ENCODE measurements around the gene COL6A3. TPM values are rescaled to one million over a fixed set of nuclear protein-coding genes. Genes with fewer than 3 reads are reported as not detected.
"Not testable (repeated sequence)": the region's sequence is repeated elsewhere in the genome, so short reads cannot be mapped to it uniquely, and the experiment has no call there.

The COL6A3 gene
- total RNA-seq, 1 donor from 2014 or later = 0.02 TPM

DNA sequence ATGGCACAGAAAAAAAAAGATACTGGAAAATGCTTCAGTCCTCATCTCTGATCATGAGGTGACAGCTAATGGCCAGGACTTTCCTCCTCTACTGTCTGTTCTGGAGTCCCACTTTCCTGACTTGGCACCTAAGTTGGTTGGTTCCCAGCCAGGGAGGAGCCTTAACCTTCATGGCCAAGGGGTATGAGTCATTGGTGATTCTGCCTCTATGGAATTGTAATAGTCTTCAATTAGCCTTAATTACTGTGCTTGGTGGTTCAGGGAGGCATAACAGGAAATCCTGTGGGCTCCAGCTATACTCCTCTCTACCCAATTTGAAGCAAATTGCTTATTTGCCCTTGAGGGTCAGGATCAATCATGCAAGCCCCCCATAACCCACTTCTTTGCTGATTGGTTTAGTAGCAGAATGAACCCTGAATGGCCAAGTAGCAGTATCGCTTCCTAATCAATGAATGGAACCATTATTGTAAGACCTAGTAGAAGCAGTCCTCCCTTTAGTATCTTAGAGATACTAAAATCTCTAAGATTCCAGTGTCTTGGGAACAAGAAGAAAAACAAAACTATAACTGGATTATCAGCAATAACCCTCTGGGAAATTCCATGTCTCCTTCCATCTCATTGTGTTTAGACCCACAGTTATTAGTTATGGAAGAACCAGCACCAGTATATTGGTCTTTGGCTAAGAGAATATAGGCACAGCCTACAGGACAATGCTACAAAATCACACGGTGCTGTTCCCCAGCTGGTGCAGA, 109.0 kb downstream of the COL6A3 start:
- TF ChIP-seq, protein P1, sequence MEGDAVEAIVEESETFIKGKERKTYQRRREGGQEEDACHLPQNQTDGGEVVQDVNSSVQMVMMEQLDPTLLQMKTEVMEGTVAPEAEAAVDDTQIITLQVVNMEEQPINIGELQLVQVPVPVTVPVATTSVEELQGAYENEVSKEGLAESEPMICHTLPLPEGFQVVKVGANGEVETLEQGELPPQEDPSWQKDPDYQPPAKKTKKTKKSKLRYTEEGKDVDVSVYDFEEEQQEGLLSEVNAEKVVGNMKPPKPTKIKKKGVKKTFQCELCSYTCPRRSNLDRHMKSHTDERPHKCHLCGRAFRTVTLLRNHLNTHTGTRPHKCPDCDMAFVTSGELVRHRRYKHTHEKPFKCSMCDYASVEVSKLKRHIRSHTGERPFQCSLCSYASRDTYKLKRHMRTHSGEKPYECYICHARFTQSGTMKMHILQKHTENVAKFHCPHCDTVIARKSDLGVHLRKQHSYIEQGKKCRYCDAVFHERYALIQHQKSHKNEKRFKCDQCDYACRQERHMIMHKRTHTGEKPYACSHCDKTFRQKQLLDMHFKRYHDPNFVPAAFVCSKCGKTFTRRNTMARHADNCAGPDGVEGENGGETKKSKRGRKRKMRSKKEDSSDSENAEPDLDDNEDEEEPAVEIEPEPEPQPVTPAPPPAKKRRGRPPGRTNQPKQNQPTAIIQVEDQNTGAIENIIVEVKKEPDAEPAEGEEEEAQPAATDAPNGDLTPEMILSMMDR (IDR thresholded peaks at IDR 0.05) = no peak
- Mint-ChIP-seq H3K36me3 (ENCODE audit: low read depth) (no peaks in the 10 kb centered on the region), H3K4me3 (no peak overlapping the region), H3K27me3 (peaks cover 2% of the 10 kb centered on the region), H3K4me1 (no peaks in the 10 kb centered on the region), H3K9me3 (peaks cover 11% of the 10 kb centered on the region), H3K27ac (no peak overlapping the region)
- ChIA-PET POLR2A (no interaction called here), CTCF (no interaction called here)
- DNase-seq = no peak
- ATAC-seq (ENCODE audit: low read depth) = no peak
- intact Hi-C loops (cut with micrococcal nuclease) = no loop called here

DNA sequence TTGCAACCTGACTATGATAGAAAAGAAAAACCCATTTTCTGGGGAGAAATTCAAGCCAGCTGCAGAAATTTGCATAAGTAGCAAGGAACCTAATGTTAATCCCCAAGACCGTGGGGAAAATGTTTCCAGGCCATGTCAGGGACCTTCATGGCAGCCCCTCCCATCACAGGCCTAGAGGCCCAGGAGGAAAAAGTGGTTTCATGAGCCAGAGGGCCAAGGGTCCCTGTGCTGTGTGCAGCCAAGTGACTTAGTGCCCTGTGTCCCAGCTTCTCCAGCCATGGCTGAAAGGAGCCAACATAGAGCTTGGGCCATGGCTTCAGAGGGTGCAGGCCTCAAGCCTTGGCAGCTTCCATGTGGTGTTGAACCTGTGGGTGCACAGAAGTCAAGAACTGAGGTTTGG, 110.7 kb downstream of the COL6A3 start:
- ATAC-seq (ENCODE audit: low read depth) = not testable (repeated sequence)
- peaks cover 11% of the 10 kb centered on the region for H3K9me3 Mint-ChIP-seq

DNA sequence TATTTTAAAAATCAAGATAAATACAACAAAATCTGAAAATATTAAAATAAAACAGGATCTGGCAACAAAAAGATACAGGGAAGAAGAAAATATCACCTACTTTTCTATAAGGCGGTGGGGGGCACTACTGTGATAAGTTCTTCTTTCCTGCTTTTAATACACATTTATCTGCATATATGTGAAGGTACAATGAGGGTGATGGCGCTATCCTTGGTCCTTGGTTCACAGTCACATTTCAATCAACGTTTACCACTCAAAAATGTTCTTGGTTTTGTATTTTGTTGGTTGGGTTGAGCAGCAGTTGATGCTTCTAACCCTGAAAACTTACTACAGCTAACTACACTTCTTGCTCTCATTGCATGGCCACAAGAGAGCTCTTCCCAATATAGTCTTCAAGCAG, 112.4 kb downstream of the COL6A3 start:
- Mint-ChIP-seq H3K4me3 (no peak overlapping the region), H3K4me1 (no peaks in the 10 kb centered on the region), H3K9me3 (peaks cover 11% of the 10 kb centered on the region), H3K27ac (no peak overlapping the region), H3K36me3 (ENCODE audit: low read depth) (no peaks in the 10 kb centered on the region), H3K27me3 (peaks cover 2% of the 10 kb centered on the region)
- TF ChIP-seq, protein P1 (IDR thresholded peaks at IDR 0.05) = no peak
- POLR2A ChIA-PET = no interaction called here
- CTCF ChIA-PET = no interaction called here
- ATAC-seq (ENCODE audit: low read depth) (no peak), DNase-seq (no peak)
- intact Hi-C loops (cut with micrococcal nuclease) = no loop called here

More for the DNA sequence above, 110.7 kb downstream of the COL6A3 start:
- POLR2A ChIA-PET; H3K27ac Mint-ChIP-seq; CTCF ChIA-PET; H3K4me3 Mint-ChIP-seq; H3K36me3 Mint-ChIP-seq (ENCODE audit: low read depth); DNase-seq; H3K4me1 Mint-ChIP-seq; H3K27me3 Mint-ChIP-seq; intact Hi-C loops (cut with micrococcal nuclease): not testable (repeated sequence)

DNA sequence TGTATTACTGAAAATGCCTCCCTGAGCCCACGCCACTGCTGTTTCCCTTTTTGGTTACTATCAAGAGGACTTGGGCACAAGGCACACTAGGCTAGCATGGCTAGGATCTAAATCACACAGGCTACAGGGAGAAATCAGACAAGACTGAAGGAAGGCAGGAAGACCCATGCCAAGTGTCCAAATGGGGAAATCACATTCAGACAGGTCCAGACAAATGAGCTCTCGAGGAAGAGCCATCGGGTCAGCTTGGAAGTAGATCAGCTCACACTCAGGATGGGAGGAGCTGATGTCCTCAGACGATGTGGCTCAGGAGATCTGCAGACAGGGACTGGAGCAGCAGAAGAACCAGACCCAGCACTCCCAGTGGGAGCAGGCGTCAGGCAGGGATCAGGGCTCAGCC, 113.2 kb downstream of the COL6A3 start:
- TF ChIP-seq, protein P1 (IDR thresholded peaks at IDR 0.05) = no peak
- ChIA-PET POLR2A (no interaction called here), CTCF (no interaction called here)
- intact Hi-C loops (cut with micrococcal nuclease) = no loop called here
- Mint-ChIP-seq H3K27ac (no peak overlapping the region), H3K36me3 (ENCODE audit: low read depth) (no peaks in the 10 kb centered on the region), H3K9me3 (peaks cover 11% of the 10 kb centered on the region), H3K4me1 (no peaks in the 10 kb centered on the region), H3K4me3 (no peak overlapping the region), H3K27me3 (peaks cover 2% of the 10 kb centered on the region)
- DNase-seq (no peak), ATAC-seq (ENCODE audit: low read depth) (no peak)

DNA sequence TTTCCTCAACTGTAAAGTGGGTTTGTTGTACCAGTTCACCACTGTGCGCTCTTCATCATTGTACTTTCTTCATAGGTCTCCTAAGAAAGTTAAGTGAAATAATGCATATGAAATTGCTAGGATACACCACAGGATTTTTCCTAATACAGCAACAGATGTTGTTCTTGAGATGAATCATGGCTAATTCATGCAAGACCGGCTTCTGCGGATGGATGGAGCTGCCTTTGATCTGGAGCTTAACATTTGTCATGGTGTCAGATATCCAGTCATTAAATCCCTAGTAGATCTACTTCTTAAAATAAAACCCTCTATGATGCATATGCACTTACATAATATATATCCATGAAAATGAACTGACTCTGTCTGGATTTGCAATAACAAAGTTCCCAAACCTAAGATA, 114.1 kb downstream of the COL6A3 start:
- ChIA-PET POLR2A (no interaction called here), CTCF (no interaction called here)
- ATAC-seq (ENCODE audit: low read depth) (no peak), DNase-seq (no peak)
- Mint-ChIP-seq H3K27ac (no peak overlapping the region), H3K4me1 (no peaks in the 10 kb centered on the region), H3K27me3 (peaks cover 2% of the 10 kb centered on the region), H3K9me3 (peaks cover 11% of the 10 kb centered on the region), H3K36me3 (ENCODE audit: low read depth) (no peaks in the 10 kb centered on the region), H3K4me3 (no peak overlapping the region)
- TF ChIP-seq, protein P1 (IDR thresholded peaks at IDR 0.05) = no peak
- intact Hi-C loops (cut with micrococcal nuclease) = no loop called here
